IMR-90 (cell line): ENCODE data around the gene STAP2.

Source experiments
- CTCF ChIP-seq: conservative IDR thresholded peaks from 2 replicates; pipeline ENCODE4 v1.5.1; 2012; ENCODE audit warnings: mild to moderate bottlenecking, low read depth, low read length, improper control_type of control experiment
- POLR2A ChIP-seq: IDR thresholded peaks from 2 replicates; pipeline ENCODE4 v1.6.1; 2012; ENCODE audit warnings: mild to moderate bottlenecking, low read depth, low read length
- RFX5 ChIP-seq: IDR thresholded peaks from 2 replicates; pipeline ENCODE4 v1.8.0; 2012; ENCODE audit warnings: low read depth, mild to moderate bottlenecking, low read length, moderate library complexity

- TF ChIP-seq CTCF: peak; percentile 71
- TF ChIP-seq RFX5: no peak
- no peak for TF ChIP-seq POLR2A
These were observed 14.1 kb upstream of the STAP2 start for GRCh38 chr19:4352701-4353121.
